Measurements from ENCODE around the gene STYX.
"Not testable (repeated sequence)": the region's sequence is repeated elsewhere in the genome, so short reads cannot be mapped to it uniquely, and the experiment has no call there.

The STYX gene

DNA sequence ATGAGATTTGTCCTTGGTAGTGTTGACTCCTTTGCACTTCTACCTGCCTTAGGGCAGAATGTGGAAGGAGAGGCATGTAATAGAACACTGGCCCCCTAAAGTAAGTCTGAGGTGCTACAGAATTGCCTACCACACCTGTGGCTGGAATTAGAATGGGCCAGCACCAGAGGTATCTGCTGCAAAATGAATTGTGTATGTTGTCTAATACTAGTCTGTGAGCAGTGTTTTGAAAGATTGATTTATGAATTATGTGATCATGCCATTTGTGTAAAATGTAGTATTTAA is 5.7 kb upstream of the STYX start:
- TF ChIP-seq, protein P1, sequence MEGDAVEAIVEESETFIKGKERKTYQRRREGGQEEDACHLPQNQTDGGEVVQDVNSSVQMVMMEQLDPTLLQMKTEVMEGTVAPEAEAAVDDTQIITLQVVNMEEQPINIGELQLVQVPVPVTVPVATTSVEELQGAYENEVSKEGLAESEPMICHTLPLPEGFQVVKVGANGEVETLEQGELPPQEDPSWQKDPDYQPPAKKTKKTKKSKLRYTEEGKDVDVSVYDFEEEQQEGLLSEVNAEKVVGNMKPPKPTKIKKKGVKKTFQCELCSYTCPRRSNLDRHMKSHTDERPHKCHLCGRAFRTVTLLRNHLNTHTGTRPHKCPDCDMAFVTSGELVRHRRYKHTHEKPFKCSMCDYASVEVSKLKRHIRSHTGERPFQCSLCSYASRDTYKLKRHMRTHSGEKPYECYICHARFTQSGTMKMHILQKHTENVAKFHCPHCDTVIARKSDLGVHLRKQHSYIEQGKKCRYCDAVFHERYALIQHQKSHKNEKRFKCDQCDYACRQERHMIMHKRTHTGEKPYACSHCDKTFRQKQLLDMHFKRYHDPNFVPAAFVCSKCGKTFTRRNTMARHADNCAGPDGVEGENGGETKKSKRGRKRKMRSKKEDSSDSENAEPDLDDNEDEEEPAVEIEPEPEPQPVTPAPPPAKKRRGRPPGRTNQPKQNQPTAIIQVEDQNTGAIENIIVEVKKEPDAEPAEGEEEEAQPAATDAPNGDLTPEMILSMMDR (IDR thresholded peaks at IDR 0.05; ENCODE audit: borderline replicate concordance, control extremely low read depth, extremely low read depth, insufficient read depth, missing control alignments), result no peak
- no peak for DNase-seq (ENCODE audit: low spot score)
- in situ Hi-C loops (cut with MboI; ENCODE audit: low sequenced_read_pairs, unreplicated experiment), result no loop called here

DNA sequence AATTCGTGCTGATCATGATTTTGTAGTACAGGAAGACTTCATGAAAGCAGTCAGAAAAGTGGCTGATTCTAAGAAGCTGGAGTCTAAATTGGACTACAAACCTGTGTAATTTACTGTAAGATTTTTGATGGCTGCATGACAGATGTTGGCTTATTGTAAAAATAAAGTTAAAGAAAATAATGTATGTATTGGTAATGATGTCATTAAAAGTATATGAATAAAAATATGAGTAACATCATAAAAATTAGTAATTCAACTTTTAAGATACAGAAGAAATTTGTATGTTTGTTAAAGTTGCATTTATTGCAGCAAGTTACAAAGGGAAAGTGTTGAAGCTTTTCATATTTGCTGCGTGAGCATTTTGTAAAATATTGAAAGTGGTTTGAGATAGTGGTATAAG is 2.5 kb upstream of the STYX start:
- DNase-seq (ENCODE audit: low spot score), result not testable (repeated sequence)

DNA sequence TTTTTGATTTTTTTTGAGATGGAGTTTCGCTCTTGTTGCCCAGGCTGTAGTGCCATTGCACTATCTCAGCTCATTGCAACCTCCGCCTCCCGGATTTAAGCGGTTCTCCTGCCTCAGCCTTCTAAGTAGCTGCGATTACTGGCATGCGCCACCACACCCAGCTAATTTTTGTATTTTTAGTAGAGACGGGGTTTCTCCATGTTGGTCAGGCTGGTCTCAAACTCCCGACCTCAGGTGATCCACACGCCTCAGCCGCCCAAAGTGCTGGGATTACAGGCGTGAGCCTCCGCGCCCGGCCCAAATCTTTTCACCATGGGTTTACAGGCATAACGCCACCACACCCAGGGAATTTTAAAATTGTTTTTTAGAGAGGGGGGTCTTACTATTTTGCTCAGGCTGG is 931 bp upstream of the STYX start:
- DNase-seq (ENCODE audit: low spot score); in situ Hi-C loops (cut with MboI; ENCODE audit: low sequenced_read_pairs, unreplicated experiment): not testable (repeated sequence)

More for the DNA sequence above, 2.5 kb upstream of the STYX start:
- in situ Hi-C loops (cut with MboI; ENCODE audit: low sequenced_read_pairs, unreplicated experiment), result not testable (repeated sequence)

DNA sequence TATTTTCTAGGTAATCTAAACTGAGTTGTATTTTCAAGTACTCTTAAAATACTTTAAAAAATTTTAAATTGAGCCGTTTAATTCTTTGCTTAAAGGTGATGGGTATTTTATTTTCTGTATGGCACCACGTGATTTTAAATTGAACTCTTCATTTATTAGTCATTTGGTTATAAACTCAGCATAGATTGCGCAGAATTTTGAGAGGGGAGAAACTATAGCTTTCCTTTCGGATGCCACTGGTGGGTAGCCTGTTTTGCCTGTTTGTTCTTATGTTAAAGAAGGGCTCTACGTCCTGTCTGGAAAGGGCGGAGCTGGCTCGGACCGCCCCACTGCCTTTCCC is 411 bp upstream of the STYX start:
- TF ChIP-seq, protein P1 (IDR thresholded peaks at IDR 0.05; ENCODE audit: borderline replicate concordance, control extremely low read depth, extremely low read depth, insufficient read depth, missing control alignments), result no peak
- in situ Hi-C loops (cut with MboI; ENCODE audit: low sequenced_read_pairs, unreplicated experiment), result no loop called here
- no peak for DNase-seq (ENCODE audit: low spot score)

DNA sequence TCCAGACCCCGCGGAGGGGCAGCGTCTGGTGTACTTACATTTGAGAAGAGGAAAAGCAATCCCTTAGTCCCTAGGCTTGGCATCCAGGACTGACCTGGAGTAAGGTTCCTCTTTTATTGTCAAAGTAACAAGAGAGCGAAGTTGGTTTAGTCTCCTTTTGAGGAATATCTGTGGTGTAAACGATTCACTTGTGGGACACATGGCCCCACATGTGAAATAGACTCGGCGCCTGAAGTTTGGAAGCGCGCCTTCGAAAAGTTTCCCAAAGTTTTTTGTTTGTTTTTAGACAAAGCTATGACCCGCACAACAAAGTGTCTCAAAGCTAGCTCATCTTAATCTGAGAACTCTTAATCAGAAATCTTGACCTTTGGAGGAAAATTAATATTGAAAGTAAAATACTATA is 744 bp downstream of the STYX start:
- TF ChIP-seq, protein P1 (IDR thresholded peaks at IDR 0.05; ENCODE audit: borderline replicate concordance, control extremely low read depth, extremely low read depth, insufficient read depth, missing control alignments), result no peak

DNA sequence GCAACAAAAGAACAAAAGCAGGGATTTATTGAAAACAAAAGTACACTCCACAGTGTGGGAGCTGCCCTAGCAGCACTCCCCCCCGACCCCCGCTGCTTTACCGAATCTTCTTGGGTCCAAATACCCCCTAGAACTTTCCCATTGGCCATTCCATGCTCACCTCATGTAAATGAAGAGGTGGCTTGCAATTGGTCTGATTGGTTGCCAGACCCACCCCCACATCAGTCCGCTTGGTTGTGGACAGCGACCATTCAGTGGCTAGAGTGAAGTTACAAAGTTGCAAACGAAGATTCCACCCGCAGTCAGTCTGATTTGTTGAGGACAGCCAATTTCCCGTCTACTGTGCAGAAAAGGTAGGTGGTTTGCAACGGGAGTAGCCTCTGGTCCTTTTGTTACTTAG is 3.9 kb downstream of the STYX start:
- no peak for DNase-seq (ENCODE audit: low spot score)
- in situ Hi-C loops (cut with MboI; ENCODE audit: low sequenced_read_pairs, unreplicated experiment), result no loop called here
- TF ChIP-seq, protein P1 (IDR thresholded peaks at IDR 0.05; ENCODE audit: borderline replicate concordance, control extremely low read depth, extremely low read depth, insufficient read depth, missing control alignments), result no peak

More for the DNA sequence above, 744 bp downstream of the STYX start:
- no peak for DNase-seq (ENCODE audit: low spot score)
- in situ Hi-C loops (cut with MboI; ENCODE audit: low sequenced_read_pairs, unreplicated experiment), result no loop called here

DNA sequence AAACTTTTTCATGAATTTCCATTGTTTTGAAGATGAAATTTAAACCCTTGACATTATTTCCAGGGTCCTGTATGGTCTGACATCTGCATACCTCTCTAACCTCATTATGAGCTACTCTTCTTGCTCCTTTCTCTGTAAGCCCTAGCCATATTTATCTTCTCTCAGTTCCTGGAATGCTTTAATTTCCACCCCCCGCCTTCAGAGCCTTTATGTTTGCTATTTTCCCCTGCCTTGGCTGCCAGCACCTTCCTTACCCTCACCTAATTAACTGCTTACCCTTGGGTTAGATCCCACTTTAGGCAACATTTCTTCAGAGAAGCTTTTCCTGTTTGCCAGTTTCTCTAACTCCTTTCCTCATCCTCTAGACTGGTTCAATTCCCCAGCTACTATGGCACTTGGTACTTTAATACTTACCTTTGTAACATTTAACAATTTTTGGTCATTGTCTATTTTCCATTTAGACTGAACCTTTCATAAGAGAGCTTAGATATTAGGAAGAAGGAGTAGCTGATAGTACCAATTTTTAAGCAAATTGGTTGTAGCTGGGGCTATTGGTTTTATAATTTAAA is 6.0 kb downstream of the STYX start:
- TF ChIP-seq, protein P1 (IDR thresholded peaks at IDR 0.05; ENCODE audit: borderline replicate concordance, control extremely low read depth, extremely low read depth, insufficient read depth, missing control alignments), result no peak
- in situ Hi-C loops (cut with MboI; ENCODE audit: low sequenced_read_pairs, unreplicated experiment), result no loop called here
- DNase-seq (ENCODE audit: low spot score), result no peak

DNA sequence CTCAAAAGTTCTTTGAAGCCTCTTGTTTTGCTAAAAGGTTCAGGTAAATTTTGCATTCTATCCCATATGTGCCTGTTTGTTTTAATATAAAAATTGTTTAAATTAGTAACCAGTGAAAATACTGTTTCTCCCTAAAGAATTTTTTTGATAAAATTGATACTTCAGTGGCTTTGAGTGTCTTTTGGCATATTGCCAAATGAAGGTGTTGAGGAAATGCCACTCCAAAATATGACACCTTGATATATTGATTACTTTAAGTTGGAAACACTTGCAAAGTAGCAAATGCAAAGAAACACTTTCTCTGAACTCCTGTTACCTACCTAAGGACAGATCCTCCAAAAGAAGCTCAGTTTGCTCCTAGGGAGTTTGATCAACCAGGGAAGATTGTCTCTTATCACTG is 8.4 kb downstream of the STYX start:
- TF ChIP-seq, protein P1 (IDR thresholded peaks at IDR 0.05; ENCODE audit: borderline replicate concordance, control extremely low read depth, extremely low read depth, insufficient read depth, missing control alignments), result no peak
- no peak for DNase-seq (ENCODE audit: low spot score)
- in situ Hi-C loops (cut with MboI; ENCODE audit: low sequenced_read_pairs, unreplicated experiment), result no loop called here
